Smooth muscle cell of bladder (primary cell): ENCODE results near the gene GNL2. TPM values are rescaled to one million over a fixed set of nuclear protein-coding genes. Genes with fewer than 3 reads are reported as not detected.

Experiments used
- total RNA-seq: library from RNA; depleted of rRNA; stranded (reverse); fragments of >200 nt; gene quantifications from 2 replicates; pipeline ENCODE4 v1.2.3, GENCODE V29; 2014

The GNL2 gene
- total RNA-seq, result 59.7 and 70.9 TPM in 2 replicates

DNA sequence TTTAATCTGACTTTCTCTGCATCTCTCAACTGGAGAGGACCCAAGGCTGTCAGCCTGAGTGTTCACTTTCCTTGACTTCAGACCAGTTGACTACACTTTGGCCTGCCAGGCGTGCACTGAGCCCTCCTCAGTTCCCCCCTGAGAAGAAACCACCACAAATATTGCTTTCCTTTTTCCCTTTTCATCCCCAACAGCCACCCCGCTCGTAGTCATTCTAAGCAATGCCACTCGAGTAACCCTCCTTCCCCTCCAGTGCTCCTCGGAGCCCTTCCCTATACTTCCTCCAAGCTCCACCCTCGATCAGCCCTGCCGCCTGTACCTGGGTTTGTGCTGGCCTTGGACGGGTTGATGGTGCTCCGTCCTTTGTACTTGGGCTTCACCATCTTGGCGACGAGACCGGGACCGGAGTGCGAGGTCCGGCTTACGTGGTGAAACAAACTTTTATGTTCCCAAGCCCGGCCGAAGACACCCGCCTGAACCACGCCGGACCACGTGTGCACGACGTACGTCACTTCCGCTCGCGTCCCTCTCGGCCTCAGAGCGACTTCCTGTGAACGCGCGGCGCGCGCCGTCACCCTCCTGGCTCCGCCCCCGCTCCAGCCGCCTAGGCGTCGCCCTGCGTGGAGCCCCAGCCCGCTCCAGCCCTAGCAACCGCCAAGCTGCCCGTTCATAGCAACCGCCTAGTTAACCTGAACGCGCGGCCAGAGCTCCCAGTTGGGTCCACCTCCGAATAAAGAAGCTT, at the start of gene GNL2:
Gene GNL2 (minus strand): TSS at position 498 of the 742 bp plus-strand sequence. CDS start 115 bp downstream, at position 383.

DNA sequence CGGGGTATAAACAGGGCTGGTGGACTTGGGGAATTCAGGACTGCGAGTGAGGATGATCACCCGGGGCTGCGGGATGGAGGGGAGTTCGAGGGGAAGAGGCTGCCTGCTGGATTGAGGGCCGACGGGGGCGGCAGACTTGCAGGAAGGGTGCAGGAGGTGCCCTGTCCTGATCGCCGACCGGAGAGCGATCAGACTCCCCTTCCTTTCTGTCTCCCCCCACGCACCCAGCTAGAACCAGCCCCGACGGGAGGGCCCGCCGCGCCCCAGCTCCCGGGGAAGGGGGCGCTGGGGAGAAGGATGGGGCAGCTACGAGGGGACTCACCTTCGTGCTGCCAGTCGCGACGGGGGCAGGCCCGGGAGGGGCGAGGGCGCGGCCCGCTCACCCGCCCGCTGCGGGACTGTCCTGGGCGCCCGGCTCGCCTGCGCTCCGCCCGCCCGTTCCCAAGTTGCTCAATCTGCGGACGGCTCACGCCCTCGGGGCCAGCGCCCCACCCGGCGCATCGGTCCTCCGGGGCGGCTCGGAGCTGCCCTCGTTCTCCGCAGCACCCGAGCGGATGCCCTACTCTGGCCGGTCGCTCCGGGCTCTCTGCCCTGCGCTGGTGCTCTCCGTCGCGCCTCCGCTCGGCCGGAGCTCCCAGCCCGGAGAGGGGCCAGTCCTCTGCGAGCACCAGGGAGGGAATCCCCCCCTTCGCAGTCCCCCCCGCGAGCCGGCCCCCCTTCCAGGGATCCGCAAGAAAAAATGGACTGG, 38.7 kb upstream of the GNL2 start, which contains the start of gene RSPO1:
Gene RSPO1 (minus strand): TSS at position 649 of the 748 bp plus-strand sequence. CDS start 5,231 bp downstream, outside the sequence.

DNA sequence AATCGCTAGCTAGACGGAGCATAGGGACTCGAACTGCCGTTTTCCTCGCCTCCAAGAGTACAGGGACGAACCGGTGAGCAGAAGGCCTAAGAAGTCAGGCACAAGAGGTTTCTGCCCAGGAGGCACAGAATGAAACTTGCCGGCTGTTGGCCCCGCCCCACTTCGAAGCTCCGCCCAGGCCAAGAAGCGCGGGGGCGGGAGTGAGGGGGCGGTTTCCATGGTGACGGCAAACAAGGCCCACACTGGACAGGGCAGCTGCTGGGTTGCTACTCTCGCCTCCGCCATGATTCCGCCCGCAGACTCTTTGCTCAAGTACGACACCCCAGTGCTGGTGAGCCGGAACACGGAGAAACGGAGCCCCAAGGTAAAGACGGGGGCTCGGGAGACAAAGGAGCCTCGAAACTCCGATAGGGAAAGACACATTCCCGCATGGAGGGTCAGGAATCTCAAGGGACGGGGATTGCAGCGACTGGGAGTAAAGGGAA, 39.0 kb downstream of the GNL2 start, which contains the start of gene DNALI1:
Gene DNALI1 (plus strand): TSS at position 229 of the 485 bp plus-strand sequence. CDS start 55 bp downstream, at position 284.

DNA sequence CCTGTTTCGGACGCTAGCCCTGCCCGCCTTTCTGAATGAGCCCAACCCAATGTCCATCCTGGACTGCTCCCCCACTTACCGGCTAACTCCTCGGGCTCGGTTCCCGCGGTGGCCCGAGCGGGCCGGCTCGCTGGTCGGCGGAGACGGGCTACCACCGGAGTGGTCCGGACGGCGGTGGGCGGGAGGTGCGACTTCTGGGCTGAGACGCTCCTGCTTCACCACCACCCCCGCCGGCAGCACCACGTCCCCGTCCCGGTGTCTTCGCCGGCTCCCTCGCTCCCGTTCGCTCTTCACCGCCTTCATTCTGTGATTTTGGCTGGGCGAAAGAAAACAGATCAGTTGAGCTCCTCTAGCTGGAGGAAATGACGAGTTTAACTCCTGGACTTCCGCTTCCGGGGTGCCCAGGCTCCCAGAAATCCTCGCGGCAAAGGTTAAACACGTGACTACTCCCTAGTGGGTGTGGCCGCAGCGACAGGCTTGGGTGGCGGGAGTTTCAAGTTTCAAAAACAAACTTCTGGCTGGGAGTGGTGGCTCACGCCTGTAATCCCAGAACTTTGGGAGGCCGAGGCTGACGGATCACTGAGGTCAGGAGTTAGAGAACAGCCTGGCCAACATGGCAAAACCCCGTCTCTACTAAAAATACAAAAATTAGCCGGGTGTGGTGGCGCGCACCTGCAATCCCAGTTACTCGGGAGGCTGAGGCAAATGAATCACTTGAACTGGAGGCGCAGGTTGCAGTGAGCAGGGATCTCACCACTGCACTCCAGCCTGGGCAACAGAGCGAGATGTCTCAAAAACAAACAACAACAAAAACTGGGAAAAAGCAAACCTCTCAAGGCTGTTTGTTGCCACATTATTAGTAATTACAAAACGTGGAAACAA, 41.6 kb downstream of the GNL2 start, which contains the start of gene SNIP1:
Gene SNIP1 (minus strand): TSS at position 367 of the 882 bp plus-strand sequence. CDS start 64 bp downstream, at position 303.

Other genes starting within 250 kb of the GNL2 start
- 12.9 TPM in 2 replicates for gene ZC3H12A, start 121.4 kb downstream of the GNL2 start, total RNA-seq
- gene MEAF6, start 81.2 kb downstream of the GNL2 start, total RNA-seq, result 34.7 and 46.9 TPM in 2 replicates
- 10.0 and 14.1 TPM in 2 replicates for gene SNIP1, start 41.6 kb downstream of the GNL2 start, total RNA-seq
- gene DNALI1, start 39.0 kb downstream of the GNL2 start, total RNA-seq, result 1.7 and 4.0 TPM in 2 replicates
- gene RSPO1, start 39.0 kb upstream of the GNL2 start, total RNA-seq, result 0.74 and 1.00 TPM in 2 replicates
- gene CDCA8, start 96.6 kb upstream of the GNL2 start, total RNA-seq, result 0.74 and 1.00 TPM in 2 replicates
- 0.14 TPM in 1 of 2 replicates, not detected in the other for gene EPHA10, start 169.2 kb upstream of the GNL2 start, total RNA-seq
- 0.28 and 0.46 TPM in 2 replicates for gene MANEAL, start 197.9 kb upstream of the GNL2 start, total RNA-seq
- gene C1orf122, start 211.9 kb upstream of the GNL2 start, total RNA-seq, result 18.7 and 19.8 TPM in 2 replicates
- 11.2 and 12.9 TPM in 2 replicates for gene YRDC, start 212.3 kb upstream of the GNL2 start, total RNA-seq